Stimulated activated CD4-positive, alpha-beta T cell treated with anti-CD3 and anti-CD28 coated beads, Interleukin-15, amount 100 ng/mL, for 1 hour (primary cell): Measurements from ENCODE around the gene DNAH11.
"Not testable (repeated sequence)": the region's sequence is repeated elsewhere in the genome, so short reads cannot be mapped to it uniquely, and the experiment has no call there.

Experiments used
- DNase-seq, 2 donors: peaks; one replicate each; pipeline ENCODE4 v3.0.0-alpha.2; 2020; ENCODE audit warnings: low read depth in 1 of 2, low spot score in 1 of 2

Gene DNAH11

GRCh38 chr7:21704359-21704758 lies 161.5 kb downstream of the DNAH11 start:
- DNase-seq = no peak

DNA sequence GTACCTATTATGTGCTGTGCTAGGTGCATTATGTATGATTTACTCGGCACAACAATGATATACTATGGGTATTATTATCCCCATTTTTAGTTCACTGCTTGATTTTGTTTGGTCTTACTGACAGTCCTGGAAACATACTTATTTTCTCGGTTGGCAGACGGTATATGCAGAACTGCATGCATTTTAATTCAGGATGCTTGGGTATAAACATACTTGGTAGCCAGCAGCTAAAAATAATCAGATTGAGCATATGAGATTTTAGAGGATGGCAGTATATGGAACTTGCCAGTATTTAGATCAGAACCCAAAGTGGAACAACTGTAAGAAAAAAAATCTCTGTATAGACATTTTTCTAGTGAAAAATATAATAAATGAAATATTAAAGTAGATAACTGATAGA lies 163.3 kb downstream of the DNAH11 start:
- no peak for DNase-seq

DNA sequence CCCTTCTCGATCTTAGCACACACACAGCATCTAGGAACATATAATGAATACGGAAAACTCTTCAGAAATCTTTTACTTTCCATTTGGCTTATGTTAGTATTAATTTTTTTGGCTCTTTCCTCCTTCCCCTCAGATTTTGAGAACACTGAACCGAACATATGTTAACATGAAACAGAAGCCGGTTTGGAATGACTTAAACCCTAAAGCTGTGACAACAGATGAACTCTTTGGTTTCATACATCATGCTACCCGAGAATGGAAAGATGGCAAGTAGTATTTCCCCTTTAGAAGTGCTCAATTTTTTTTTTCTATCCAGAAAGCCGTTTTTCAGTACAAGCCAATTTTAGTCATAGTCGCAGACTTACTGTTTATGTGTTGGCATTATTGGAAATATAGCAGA lies 164.7 kb downstream of the DNAH11 start:
- DNase-seq = no peak

DNA sequence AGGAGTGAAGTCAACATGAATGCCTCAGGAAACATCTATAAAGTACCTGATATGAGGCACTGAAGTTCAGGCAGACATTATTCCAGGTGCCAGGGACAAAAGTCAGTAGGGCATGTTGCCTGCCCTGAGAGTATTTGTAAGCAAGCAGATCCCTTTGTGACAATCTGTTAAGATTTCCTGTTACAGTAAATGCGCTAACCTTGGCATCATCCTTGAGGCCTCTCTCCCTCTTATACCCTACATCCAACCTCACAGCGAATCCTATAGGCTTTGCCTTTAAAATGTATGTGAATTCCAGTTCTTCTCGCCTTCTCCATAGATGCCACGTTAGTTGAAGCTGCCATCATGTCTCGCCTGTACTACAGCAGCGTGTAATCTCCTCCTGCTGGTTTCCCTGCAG lies 165.3 kb downstream of the DNAH11 start:
- DNase-seq = no peak

GRCh38 chr7:21717323-21717722 lies 174.5 kb downstream of the DNAH11 start:
- no peak for DNase-seq

DNA sequence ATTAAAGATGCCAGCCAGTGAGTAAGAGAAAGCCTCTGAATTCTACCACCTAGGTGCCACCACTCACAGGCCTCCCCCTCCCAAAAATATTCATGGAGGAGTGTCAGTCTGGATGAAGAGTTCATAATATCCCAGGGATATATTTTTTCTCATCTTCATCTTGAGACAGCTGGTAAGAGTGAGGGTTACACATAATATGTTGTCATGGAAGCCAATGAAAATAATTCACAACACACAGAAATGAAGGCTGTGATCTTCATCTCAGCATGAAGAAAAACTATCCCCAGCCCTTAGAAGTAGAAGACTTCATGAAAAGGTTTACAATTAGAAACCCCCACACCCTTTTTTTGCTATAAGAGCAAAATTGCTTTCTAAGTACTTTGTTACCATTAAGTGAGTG lies 175.6 kb downstream of the DNAH11 start:
- no peak for DNase-seq

DNA sequence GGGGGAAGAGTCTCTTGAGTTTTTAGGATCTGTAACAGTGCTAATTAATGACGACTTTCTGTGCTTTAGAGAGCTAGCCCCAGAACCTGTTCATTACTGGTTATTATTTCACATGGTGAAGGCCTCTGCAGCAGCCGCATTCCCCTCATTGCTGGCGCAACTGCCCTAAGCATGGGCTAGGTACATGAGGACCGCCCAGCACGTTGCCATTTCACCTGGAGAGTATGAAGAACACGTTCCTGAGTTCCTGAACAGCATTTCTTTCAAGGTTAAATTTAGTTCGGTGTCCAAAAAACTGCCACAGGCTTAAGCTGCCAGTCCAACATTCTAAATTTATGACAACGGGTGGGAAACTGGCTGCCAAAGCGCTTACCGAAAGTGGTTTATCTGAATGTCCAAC lies 177.0 kb downstream of the DNAH11 start:
- DNase-seq = no peak

DNA sequence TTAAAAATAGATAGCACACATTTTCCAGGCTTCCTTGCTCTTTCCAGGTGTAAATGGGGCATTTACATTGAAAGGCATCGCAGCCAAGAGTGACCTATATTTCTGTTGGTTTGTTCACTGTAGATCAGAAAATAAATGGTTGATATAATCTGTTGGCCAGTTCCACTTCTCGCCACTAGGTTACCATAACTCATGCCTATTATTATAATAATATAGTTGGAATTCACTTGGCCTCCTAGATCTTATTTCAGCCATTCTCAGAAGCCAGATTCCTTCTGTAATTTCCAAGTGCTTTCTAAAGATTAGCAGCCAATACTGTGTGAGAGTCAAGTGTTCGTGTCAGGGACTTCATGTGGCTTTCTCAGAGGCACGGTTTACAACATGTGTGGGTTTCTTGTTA lies 179.5 kb downstream of the DNAH11 start:
- DNase-seq = no peak

DNA sequence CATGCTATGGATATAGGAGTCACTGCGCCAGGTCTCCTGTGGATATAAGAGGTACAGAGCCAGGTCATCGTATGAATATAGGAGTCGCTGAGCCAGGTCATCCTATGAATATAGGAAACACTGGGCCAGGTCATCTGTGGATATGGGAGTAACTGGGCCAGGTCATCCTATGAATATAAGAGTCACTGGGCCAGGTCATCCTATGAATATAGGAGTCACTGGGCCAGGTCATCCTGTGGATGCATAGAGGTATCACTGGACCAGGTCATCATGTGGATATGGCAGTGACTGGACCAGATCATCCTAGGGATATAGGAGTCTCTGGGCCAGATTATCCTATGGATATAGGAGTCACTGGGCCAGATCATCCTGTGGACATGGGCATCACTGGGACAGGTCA lies 181.7 kb downstream of the DNAH11 start:
- no peak for DNase-seq

DNA sequence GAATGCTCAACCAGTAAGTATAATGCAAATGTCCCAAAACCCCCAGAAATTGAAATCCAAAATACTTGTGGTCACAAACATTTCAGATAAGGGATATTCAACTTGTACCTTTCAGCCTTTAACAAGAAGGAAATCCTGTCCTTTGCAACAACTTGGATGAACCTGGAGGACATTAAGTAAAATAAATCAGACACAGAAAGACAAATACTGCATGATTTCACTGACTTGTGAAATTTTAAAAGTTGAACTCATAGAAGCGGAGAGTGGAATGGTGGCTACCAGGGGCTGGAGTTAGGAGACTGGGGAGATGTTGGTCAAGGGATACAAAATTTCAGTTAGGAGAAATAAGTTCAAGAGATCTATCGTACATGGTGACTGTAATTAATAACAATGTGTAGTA lies 187.6 kb downstream of the DNAH11 start:
- DNase-seq = no peak

DNA sequence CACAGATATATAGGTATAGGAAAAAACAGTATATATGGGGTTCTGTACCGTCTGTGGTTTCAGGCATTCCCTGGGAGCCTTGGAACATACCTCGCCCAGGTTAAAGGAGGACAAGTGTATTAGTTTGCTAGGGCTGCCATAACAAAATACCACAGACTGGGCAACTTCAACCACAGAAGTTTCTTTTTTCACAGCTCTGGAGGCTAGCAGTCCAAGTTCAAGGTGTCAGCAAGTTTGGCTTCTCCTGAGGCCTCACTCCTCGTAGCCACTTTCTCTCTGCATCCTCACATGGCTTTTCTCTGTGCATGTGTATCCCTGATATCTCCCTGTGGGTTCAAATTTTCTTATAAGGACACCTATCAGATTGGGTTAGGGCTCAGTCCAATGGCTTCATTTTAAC lies 189.1 kb downstream of the DNAH11 start:
- no peak for DNase-seq

GRCh38 chr7:21732956-21733355 lies 190.1 kb downstream of the DNAH11 start:
- DNase-seq = not testable (repeated sequence)

DNA sequence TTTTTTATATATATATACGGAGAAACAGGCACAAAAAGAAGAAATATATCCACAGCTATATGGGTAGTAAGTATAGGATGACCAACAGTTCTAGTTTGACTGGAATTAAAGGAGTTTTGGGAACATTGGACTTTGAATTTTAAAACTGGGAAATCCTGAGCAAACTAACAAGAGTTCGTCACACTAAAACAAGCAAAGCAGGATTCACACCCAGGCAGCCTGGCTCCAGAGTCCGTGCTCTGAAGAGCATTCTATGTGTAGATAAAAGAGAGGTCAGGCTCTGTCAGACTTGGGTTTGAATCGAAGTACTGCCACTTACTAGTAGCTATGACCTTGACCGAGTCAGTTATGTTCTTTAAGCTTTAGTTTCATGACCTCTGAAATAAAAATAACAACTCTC lies 191.0 kb downstream of the DNAH11 start:
- DNase-seq = no peak

GRCh38 chr7:21743493-21743892 lies 200.7 kb downstream of the DNAH11 start:
- no peak for DNase-seq

GRCh38 chr7:21746949-21747348 lies 204.1 kb downstream of the DNAH11 start:
- no peak for DNase-seq

DNA sequence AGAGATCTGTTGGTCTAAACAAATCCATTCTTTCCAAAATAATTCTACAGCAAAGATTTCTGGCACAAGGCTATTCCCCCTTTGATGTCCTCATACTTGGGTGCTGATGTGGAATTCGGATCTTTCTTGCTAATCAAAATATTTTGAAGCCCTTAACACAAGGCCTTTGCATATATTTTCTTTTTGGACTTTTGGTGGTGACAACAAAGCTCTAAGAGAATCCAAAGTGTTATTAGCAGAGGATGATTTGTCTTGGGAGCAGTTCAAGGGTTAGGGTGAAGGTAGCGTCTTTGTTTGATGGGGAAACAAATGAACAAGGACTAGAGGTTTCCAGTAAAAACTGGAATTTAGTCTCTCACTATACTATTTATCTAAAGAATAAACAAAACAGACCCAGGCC lies 205.0 kb downstream of the DNAH11 start:
- no peak for DNase-seq

GRCh38 chr7:21749378-21749777 lies 206.5 kb downstream of the DNAH11 start:
- no peak for DNase-seq

DNA sequence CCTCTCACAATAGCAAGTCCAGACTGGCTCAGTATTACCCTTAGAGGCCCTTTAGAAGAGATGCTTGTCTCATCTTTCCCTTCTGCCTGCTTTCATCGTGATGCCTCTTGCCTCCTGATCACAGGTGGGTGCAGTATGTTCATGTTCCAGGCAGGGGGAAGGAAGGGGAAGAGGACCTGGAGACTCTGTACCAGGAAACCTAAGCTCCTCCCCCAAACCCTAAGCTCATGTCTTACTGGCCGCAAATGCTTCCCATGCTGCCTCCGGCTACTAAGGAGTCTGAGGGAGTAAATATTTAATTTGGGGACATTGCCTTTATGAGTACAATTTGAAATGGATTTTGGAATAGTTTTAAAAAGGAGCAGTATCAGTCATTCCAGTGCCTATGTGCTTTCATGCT lies 210.2 kb downstream of the DNAH11 start:
- no peak for DNase-seq

DNA sequence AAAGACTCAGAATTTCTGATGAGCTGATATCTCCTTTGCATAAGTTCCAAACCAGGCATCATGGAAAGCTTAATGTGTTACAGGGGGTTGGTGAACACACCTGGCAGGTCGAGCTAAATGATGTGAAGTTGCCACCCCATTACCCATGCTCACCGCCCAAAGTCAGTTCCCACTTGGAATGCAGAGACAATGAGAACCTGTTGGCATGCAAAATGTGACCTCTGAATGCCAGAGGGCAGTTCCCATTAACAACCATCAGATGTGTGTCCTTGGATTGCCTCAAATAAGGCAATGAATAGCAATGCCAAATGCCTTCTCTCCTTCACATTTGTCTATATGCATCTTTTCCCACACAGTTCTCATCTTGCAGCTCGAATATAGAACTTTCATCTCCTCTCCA lies 212.1 kb downstream of the DNAH11 start:
- no peak for DNase-seq

DNA sequence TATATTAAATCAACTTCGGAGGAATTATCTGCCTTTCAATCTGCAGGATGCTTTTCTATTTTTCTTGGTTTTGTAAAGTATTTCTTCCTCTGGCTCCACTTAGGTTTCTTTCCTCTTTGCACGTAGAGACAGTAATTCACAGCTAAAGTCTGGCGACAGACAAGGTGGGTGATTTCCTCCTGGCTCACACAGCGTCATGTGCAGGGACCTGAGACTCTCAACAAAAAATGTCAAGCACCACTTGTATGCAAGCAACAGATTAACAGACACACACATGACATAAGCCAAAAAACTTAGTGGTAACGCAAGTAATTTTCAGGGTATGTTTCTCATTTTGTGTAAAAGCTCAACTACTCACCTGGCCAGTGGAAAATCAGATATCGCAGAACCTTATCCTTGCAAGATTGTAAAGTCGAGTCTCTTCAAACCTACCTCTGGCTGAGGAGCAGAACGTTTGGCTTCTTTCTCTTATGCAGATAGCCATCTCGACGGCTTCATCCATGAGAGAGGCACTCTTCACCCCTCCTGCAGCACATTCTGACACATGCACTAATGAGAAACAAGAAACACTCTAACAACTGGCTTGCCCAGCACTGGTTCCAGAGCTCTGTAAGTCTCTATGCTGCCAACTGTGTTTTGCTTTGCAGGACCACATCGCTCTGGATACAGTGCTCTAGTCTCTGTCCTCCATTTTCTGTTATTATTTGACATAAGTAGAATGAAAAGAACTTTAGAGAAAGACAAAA lies 214.9 kb downstream of the DNAH11 start:
- DNase-seq = no peak

DNA sequence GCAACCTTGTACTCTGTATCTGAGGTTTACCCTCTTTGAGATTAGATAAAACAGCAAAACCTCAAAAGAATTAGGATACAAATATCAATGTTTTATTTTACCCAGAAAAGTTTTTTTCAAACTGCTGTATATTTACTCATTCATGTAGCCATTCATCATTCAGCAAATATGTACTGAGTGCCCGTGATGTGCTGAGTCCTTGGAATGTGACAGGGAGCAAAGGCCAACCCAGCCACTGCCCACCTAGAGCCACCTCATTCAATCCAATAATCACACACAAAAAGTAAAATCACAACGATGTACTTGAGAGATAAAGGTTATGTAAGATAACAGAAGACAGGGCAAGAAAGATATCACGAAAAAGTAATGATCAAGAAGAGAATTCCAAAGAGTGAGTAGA lies 215.4 kb downstream of the DNAH11 start:
- DNase-seq = no peak

DNA sequence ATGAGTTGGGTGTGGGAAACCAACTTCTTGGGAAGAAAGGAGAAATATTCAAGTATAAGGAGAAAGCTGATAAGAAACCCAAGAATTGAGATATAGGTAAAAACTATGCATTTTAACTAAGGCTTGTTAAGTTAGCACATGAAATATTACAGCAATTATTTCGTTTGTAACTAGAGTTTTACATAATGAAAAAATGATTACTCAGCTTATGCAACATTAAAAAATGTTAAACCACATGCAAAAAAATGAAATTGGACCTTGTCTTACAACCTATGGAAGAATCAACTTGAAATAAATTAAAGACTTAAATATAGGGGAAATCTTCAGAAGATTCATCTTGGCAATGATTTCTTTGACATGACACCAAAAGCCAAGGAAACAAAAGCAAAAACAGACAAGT lies 219.6 kb downstream of the DNAH11 start:
- DNase-seq = no peak

DNA sequence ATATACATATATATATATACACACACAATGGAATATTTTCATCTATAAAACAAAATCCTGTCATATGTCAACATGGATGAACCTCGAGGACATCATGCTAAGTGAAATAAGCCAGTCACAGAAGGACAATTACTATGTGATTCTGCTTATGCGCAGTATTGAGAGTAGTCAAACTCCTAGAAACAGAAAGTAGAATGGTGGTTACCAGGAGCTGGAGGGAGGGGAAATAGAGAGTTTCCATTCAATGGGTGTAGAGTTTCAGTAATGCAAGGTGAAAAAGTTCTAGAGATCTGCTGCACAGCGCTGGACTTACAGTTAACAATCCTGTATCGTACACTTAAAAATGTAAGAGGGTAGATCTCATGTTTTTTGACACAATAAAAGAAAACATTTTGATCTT lies 221.0 kb downstream of the DNAH11 start:
- DNase-seq = no peak

GRCh38 chr7:21766218-21766617 lies 223.4 kb downstream of the DNAH11 start:
- DNase-seq = no peak
